Keratinocyte (primary cell): ENCODE results near the gene ADAM12. TPM values are rescaled to one million over a fixed set of nuclear protein-coding genes. Genes with fewer than 3 reads are reported as not detected.

ENCODE experiments used
- DNase-seq: peaks from one replicate; pipeline ENCODE4 v3.0.0-alpha.2; 2011; ENCODE audit warnings: low read depth, missing footprints, low spot score
- FAIRE-seq: peaks from 2 replicates; lab custom pipeline; 2011; peaks lifted over from hg19 to GRCh38; lab: Jason Lieb, UNC
- H2AFZ ChIP-seq: 2 replicates; pipeline ENCODE4 v1.6.0; 2012; ENCODE audit warnings: low read length, control low read depth, inconsistent platforms; ENCODE audit not compliant: control insufficient read depth
- H3K27ac ChIP-seq: 2 replicates; pipeline ENCODE4 v1.5.1; 2011; ENCODE audit warnings: low read length; ENCODE audit not compliant: control insufficient read depth, insufficient read depth
- H3K27me3 ChIP-seq: 3 replicates; pipeline ENCODE4 v1.6.0; 2011; ENCODE audit warnings: low read length; ENCODE audit not compliant: control insufficient read depth, insufficient read depth; ENCODE audit errors: extremely low read depth
- H3K36me3 ChIP-seq, 2 experiments: 2 replicates in 1 of 2; 3 replicates in 1 of 2; pipeline ENCODE4 v1.5.1; 2011; ENCODE audit warnings: low read length in 2 of 2, mild to moderate bottlenecking in 1 of 2; ENCODE audit not compliant: control insufficient read depth in 2 of 2, insufficient read depth in 2 of 2; ENCODE audit errors: extremely low read depth in 1 of 2
- H3K4me1 ChIP-seq: 3 replicates; pipeline ENCODE4 v1.5.1; 2011; ENCODE audit warnings: low read length; ENCODE audit not compliant: control insufficient read depth, insufficient read depth; ENCODE audit errors: extremely low read depth
- H3K4me2 ChIP-seq: 3 replicates; pipeline ENCODE4 v1.6.0; 2011; ENCODE audit warnings: low read depth, low read length; ENCODE audit not compliant: control insufficient read depth, insufficient read depth; ENCODE audit errors: extremely low read depth
- H3K4me3 ChIP-seq, 3 experiments: fragments of 200-600 bp in 1 of 3; sonication (generic) in 1 of 3; 2 replicates in 2 of 3; 3 replicates in 1 of 3; pipeline ENCODE4 v1.5.1; 2011 to 2016; ENCODE audit warnings: low read length in 3 of 3, mild to moderate bottlenecking in 3 of 3, control low read depth in 2 of 3, inconsistent platforms in 1 of 3, low read depth in 1 of 3, mixed read lengths in 1 of 3, mixed run types in 1 of 3, moderate library complexity in 1 of 3; ENCODE audit not compliant: control insufficient read depth in 2 of 3, insufficient read depth in 2 of 3; ENCODE audit errors: extremely low read depth in 1 of 3
- H3K79me2 ChIP-seq: 2 replicates; pipeline ENCODE4 v1.6.0; 2012; ENCODE audit warnings: low read length; ENCODE audit not compliant: control insufficient read depth, insufficient read depth
- H3K9ac ChIP-seq: 3 replicates; pipeline ENCODE4 v1.6.0; 2011; ENCODE audit warnings: low read length; ENCODE audit not compliant: control insufficient read depth, insufficient read depth; ENCODE audit errors: extremely low read depth
- H3K9me1 ChIP-seq: 3 replicates; pipeline ENCODE4 v1.6.0; 2011; ENCODE audit warnings: low read length; ENCODE audit not compliant: control insufficient read depth, insufficient read depth; ENCODE audit errors: extremely low read depth
- H3K9me3 ChIP-seq: 2 replicates; pipeline ENCODE4 v1.5.1; 2012; ENCODE audit warnings: low read depth, low read length; ENCODE audit not compliant: control insufficient read depth
- H4K20me1 ChIP-seq: 3 replicates; pipeline ENCODE4 v1.6.0; 2011; ENCODE audit warnings: low read length; ENCODE audit not compliant: control insufficient read depth, insufficient read depth; ENCODE audit errors: extremely low read depth
- CTCF ChIP-seq, 3 experiments: IDR thresholded peaks in 1 of 3; conservative IDR thresholded peaks in 1 of 3; optimal IDR thresholded peaks in 1 of 3; 2 replicates in 2 of 3; 3 replicates in 1 of 3; pipeline versions ENCODE3 to v1.5.1; 2011; ENCODE audit warnings: low read length in 3 of 3, mild to moderate bottlenecking in 3 of 3, moderate library complexity in 2 of 3, control low read depth in 1 of 3, inconsistent platforms in 1 of 3; ENCODE audit not compliant: insufficient read depth in 2 of 3; ENCODE audit errors: extremely low read depth in 1 of 3
- EZH2 ChIP-seq: IDR thresholded peaks from one replicate; pipeline ENCODE4 v1.6.1; 2012; ENCODE audit warnings: inconsistent platforms, mild to moderate bottlenecking, low read length, moderate library complexity
- dilution Hi-C: fragments of 300-500 bp; cut with MboI; formaldehyde crosslinking; loops from one replicate; pipeline ENCODE4 v1.7.0; 2020; ENCODE audit warnings: low sequenced_read_pairs; ENCODE audit not compliant: extremely low pct_ligation_motif_present
- polyA plus RNA-seq, 5 experiments: library from polyadenylated mRNA; depleted of rRNA in 3 of 5; stranded (reverse) in 3 of 5; stranded (forward) in 1 of 5; unstranded in 1 of 5; fragments of >200 nt; gene quantifications; 1 replicate in 1 of 5; 2 replicates in 3 of 5; 3 replicates in 1 of 5; pipeline versions ENCODE4 v1.2.1 to v1.2.3, GENCODE V29; 2011 to 2012; ENCODE audit warnings: missing spikeins in 2 of 5, low read depth in 1 of 5, low replicate concordance in 1 of 5

Gene ADAM12
- polyA plus RNA-seq, 1 donor (not counting 4 experiments of a cell fraction or from before 2014, with no cell fraction given) = 0.07 TPM

GRCh38 chr10:126128581-126128980 lies 259.7 kb downstream of the ADAM12 start:
- no peak for DNase-seq
- H3K27me3 ChIP-seq = no peaks in the 10 kb centered on the region
- H3K9me3 ChIP-seq = no peaks in the 10 kb centered on the region
- H3K4me1 ChIP-seq = no peaks in the 10 kb centered on the region
- H3K4me2 ChIP-seq = no peak overlapping the region
- H3K9ac ChIP-seq = no peak overlapping the region
- no peaks in the 10 kb centered on the region for H3K36me3 ChIP-seq
- no peaks in the 10 kb centered on the region for H3K9me1 ChIP-seq
- TF ChIP-seq CTCF (optimal IDR thresholded peaks at IDR 0.05 in 1 of 3, IDR thresholded peaks at IDR 0.05 in 1 of 3, conservative IDR thresholded peaks at IDR 0.05 in 1 of 3; ENCODE audit: extremely low read depth in 1 of 3, insufficient read depth in 2 of 3, low read length in 3 of 3) = no peak
- TF ChIP-seq EZH2 = no peak
- no peak overlapping the region for H2AFZ ChIP-seq
- no peak for FAIRE-seq
- H4K20me1 ChIP-seq = no peaks in the 10 kb centered on the region
- no peak overlapping the region for H3K4me3 ChIP-seq
- H3K27ac ChIP-seq = no peak overlapping the region
- no peaks in the 10 kb centered on the region for H3K79me2 ChIP-seq
- dilution Hi-C loops = no loop called here

- no peaks in the 10 kb centered on the region for H3K27me3 ChIP-seq
- no peaks in the 10 kb centered on the region for H3K36me3 ChIP-seq
- no peak overlapping the region for H2AFZ ChIP-seq
- H3K9me1 ChIP-seq = no peaks in the 10 kb centered on the region
- no peak overlapping the region for H3K4me2 ChIP-seq
- no peak overlapping the region for H3K4me3 ChIP-seq
- TF ChIP-seq CTCF (optimal IDR thresholded peaks at IDR 0.05 in 1 of 3, IDR thresholded peaks at IDR 0.05 in 1 of 3, conservative IDR thresholded peaks at IDR 0.05 in 1 of 3; ENCODE audit: extremely low read depth in 1 of 3, insufficient read depth in 2 of 3, low read length in 3 of 3) (no peak), EZH2 (no peak)
- no peaks in the 10 kb centered on the region for H3K9me3 ChIP-seq
- H3K27ac ChIP-seq = no peak overlapping the region
- no peaks in the 10 kb centered on the region for H3K79me2 ChIP-seq
- FAIRE-seq = no peak
- no peaks in the 10 kb centered on the region for H3K4me1 ChIP-seq
- no peak for DNase-seq
- H3K9ac ChIP-seq = no peak overlapping the region
- no peaks in the 10 kb centered on the region for H4K20me1 ChIP-seq
- dilution Hi-C loops = no loop called here
These were observed 260.7 kb downstream of the ADAM12 start for GRCh38 chr10:126127481-126128029.
